HG03439 (cell line): ENCODE data around the gene GNG2.
"Not testable (repeated sequence)": the region's sequence is repeated elsewhere in the genome, so short reads cannot be mapped to it uniquely, and the experiment has no call there.

Source experiments
- ATAC-seq: cut with Tn5 transposase; IDR thresholded peaks from one replicate; pipeline ENCODE4 v1.9.1; 2021; ENCODE audit warnings: mild to moderate bottlenecking, moderate library complexity; ENCODE audit not compliant: unreplicated experiment

The GNG2 gene

GRCh38 chr14:51884086-51884927 is 23.9 kb downstream of the GNG2 start:
- no peak for ATAC-seq

- ATAC-seq = no peak
Observed at GRCh38 chr14:51889851-51890250, 29.4 kb downstream of the GNG2 start.

- ATAC-seq = no peak
Observed at GRCh38 chr14:51894250-51894649, 33.8 kb downstream of the GNG2 start.

- no peak for ATAC-seq
Observed at GRCh38 chr14:51895375-51895774, 35.0 kb downstream of the GNG2 start.

GRCh38 chr14:51897791-51898355 is 37.5 kb downstream of the GNG2 start:
- ATAC-seq = no peak

GRCh38 chr14:51901475-51902024 is 41.1 kb downstream of the GNG2 start:
- ATAC-seq = no peak

- ATAC-seq = not testable (repeated sequence)
Observed at GRCh38 chr14:51905656-51906121, 45.3 kb downstream of the GNG2 start.

- no peak for ATAC-seq
Observed at GRCh38 chr14:51908086-51908485, 47.7 kb downstream of the GNG2 start.

GRCh38 chr14:51912112-51912786 is 51.8 kb downstream of the GNG2 start:
- ATAC-seq = no peak

GRCh38 chr14:51914310-51914709 is 53.9 kb downstream of the GNG2 start:
- ATAC-seq = no peak

GRCh38 chr14:51917193-51917592 is 56.8 kb downstream of the GNG2 start:
- no peak for ATAC-seq

GRCh38 chr14:51921026-51921425 is 60.6 kb downstream of the GNG2 start:
- no peak for ATAC-seq

GRCh38 chr14:51922624-51923023 is 62.2 kb downstream of the GNG2 start:
- ATAC-seq = no peak

GRCh38 chr14:51924600-51924999 is 64.2 kb downstream of the GNG2 start:
- no peak for ATAC-seq

- no peak for ATAC-seq
Observed at GRCh38 chr14:51925980-51926379, 65.6 kb downstream of the GNG2 start.

- ATAC-seq = no peak
Observed at GRCh38 chr14:51926449-51926848, 66.0 kb downstream of the GNG2 start.

GRCh38 chr14:51928568-51928967 is 68.2 kb downstream of the GNG2 start:
- no peak for ATAC-seq

GRCh38 chr14:51929166-51929565 is 68.8 kb downstream of the GNG2 start:
- ATAC-seq = no peak

GRCh38 chr14:51929910-51930682 is 69.7 kb downstream of the GNG2 start:
- no peak for ATAC-seq

- no peak for ATAC-seq
Observed at GRCh38 chr14:51931308-51931707, 70.9 kb downstream of the GNG2 start.

GRCh38 chr14:51933191-51933590 is 72.8 kb downstream of the GNG2 start:
- no peak for ATAC-seq
